ENCODE data around the gene PPIF.
"Not testable (repeated sequence)": the region's sequence is repeated elsewhere in the genome, so short reads cannot be mapped to it uniquely, and the experiment has no call there.

PPIF gene

GRCh38 chr10:79336739-79337138 lies 10.5 kb upstream of the PPIF start (continued):
- TF ChIP-seq SCRT2 (tag by site-specific recombination; IDR thresholded peaks at IDR 0.05) (peak; percentile 59), PRDM6 (tag by site-specific recombination; IDR thresholded peaks at IDR 0.05) (no peak), ZBTB44 (tag by site-specific recombination; IDR thresholded peaks at IDR 0.05) (no peak), REST (tag by site-specific recombination; IDR thresholded peaks at IDR 0.05) (0 out of 2 replicates have a peak, but pooled peaks have one; percentile 48)

GRCh38 chr10:79337783-79338469 lies 9.3 kb upstream of the PPIF start:
- H3K9me3 ChIP-seq (ENCODE audit: control insufficient read depth, insufficient read depth, low read depth, low read length); POLR2A ChIA-PET; H3K4me1 ChIP-seq (ENCODE audit: control insufficient read depth, insufficient read depth, low read length); H3K36me3 ChIP-seq (ENCODE audit: control insufficient read depth in 2 of 2, insufficient read depth in 1 of 2, low read length in 2 of 2); H3K27ac ChIP-seq (ENCODE audit: extremely low read depth, low read depth, low read length); H3K4me3 ChIP-seq (ENCODE audit: low read depth, low read length): not testable (repeated sequence)
- CTCF ChIA-PET = interaction anchor here (1.1 kb wide), 1 partner anchor 9 kb away, joined by 3 read pairs; the partner anchor contains the start of gene PPIF

GRCh38 chr10:79339266-79339665 lies 8.0 kb upstream of the PPIF start:
- Histone ChIP-seq H3K27ac (ENCODE audit: extremely low read depth, low read depth, low read length) (no peak overlapping the region), H3K4me3 (ENCODE audit: low read depth, low read length) (no peak overlapping the region), H3K36me3 (ENCODE audit: control insufficient read depth in 2 of 2, insufficient read depth in 1 of 2, low read length in 2 of 2) (no peaks in the 10 kb centered on the region), H3K9me3 (ENCODE audit: control insufficient read depth, insufficient read depth, low read depth, low read length) (no peaks in the 10 kb centered on the region), H3K4me1 (ENCODE audit: control insufficient read depth, insufficient read depth, low read length) (no peaks in the 10 kb centered on the region)
- ChIA-PET CTCF (interaction anchor here (0.6 kb wide), 1 partner anchor 12 kb away, joined by 3 read pairs; no protein-coding TSS in a partner anchor), POLR2A (no interaction called here)
- no peak for TF ChIP-seq REST (tag by site-specific recombination; IDR thresholded peaks at IDR 0.05)
- no peak for TF ChIP-seq YY2 (tag by site-specific recombination; IDR thresholded peaks at IDR 0.05)
- TF ChIP-seq ZNF362 (tag by site-specific recombination; IDR thresholded peaks at IDR 0.05) = no peak
- no peak for TF ChIP-seq ZNF2 (tag by site-specific recombination; IDR thresholded peaks at IDR 0.05)
- no peak for TF ChIP-seq ZNF146 (tag by site-specific recombination; IDR thresholded peaks at IDR 0.05)
- TF ChIP-seq EGR2 (tag by site-specific recombination; IDR thresholded peaks at IDR 0.05; ENCODE audit: low read depth) = no peak
- TF ChIP-seq ZNF394 (tag by site-specific recombination; IDR thresholded peaks at IDR 0.05; ENCODE audit: borderline replicate concordance) = no peak
- TF ChIP-seq ZNF624 (tag by site-specific recombination; IDR thresholded peaks at IDR 0.05) = no peak
- no peak for TF ChIP-seq ZNF248 (tag by site-specific recombination; IDR thresholded peaks at IDR 0.05)
- no peak for TF ChIP-seq ZNF112 (tag by site-specific recombination; IDR thresholded peaks at IDR 0.05)
- TF ChIP-seq ZNF776 (tag by site-specific recombination; IDR thresholded peaks at IDR 0.05; ENCODE audit: borderline replicate concordance) = no peak
